ENCODE results near the gene PRDM5.

DNA sequence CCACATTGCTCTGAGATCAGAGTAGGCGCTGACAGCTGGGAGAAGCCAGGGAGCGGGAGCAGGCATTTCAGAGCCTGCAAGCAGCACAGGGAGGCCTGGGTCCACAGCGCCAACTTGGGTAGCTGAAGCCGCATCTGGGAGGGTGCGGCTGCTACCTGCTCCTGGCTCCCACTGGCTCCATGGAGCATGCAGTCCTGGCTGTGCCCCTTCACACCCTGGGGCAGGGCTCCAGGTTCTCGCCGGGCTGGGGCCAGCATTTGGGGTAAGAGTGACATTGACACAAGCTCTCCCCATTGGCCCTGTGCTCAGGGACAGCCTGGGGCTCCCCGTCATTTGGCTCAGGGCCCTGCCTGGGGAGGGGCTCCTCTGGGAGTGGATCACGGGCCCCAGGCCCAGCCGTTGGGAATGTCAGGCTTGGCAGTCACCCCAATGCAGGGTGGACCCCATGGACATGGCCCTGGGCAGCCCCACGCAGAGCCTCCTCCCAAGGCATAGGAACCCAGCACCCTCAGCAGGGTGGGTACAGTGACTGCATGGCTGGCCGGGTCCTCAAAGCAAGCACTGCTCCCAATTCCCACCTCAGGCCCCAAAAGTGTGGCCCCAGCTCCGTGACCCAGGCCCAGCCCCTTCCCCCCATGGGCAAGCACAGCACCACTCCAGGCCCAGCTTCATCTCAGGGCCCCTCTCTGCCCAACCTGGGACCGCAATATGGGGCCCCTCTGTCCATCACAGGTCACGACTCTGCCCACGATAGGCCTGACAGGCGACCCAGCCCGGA lies 82.4 kb downstream of the PRDM5 start:
- TF ChIP-seq, protein P1, sequence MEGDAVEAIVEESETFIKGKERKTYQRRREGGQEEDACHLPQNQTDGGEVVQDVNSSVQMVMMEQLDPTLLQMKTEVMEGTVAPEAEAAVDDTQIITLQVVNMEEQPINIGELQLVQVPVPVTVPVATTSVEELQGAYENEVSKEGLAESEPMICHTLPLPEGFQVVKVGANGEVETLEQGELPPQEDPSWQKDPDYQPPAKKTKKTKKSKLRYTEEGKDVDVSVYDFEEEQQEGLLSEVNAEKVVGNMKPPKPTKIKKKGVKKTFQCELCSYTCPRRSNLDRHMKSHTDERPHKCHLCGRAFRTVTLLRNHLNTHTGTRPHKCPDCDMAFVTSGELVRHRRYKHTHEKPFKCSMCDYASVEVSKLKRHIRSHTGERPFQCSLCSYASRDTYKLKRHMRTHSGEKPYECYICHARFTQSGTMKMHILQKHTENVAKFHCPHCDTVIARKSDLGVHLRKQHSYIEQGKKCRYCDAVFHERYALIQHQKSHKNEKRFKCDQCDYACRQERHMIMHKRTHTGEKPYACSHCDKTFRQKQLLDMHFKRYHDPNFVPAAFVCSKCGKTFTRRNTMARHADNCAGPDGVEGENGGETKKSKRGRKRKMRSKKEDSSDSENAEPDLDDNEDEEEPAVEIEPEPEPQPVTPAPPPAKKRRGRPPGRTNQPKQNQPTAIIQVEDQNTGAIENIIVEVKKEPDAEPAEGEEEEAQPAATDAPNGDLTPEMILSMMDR (IDR thresholded peaks at IDR 0.05): no peak
- no peak for TF ChIP-seq POLR2A (IDR thresholded peaks at IDR 0.05)
